Measurements from ENCODE around the gene KLK6.

KLK6 gene

GRCh38 chr19:50909240-50910070, 59.9 kb downstream of the KLK6 start:
- peak; percentile 28 for DNase-seq
